Astrocyte of the cerebellum (primary cell): ENCODE data around the gene MED31.
A peak's percentile ranks its signal among the peaks of the same experiment; 100 is the strongest.
"Not testable (repeated sequence)": the region's sequence is repeated elsewhere in the genome, so short reads cannot be mapped to it uniquely, and the experiment has no call there.

Experiments
- DNase-seq: peaks from one replicate; pipeline ENCODE4 v3.0.0-alpha.2; 2011; ENCODE audit warnings: low read depth
- H3K4me3 ChIP-seq: 2 replicates; pipeline ENCODE4 v1.5.1; 2011; ENCODE audit warnings: mild to moderate bottlenecking, low read depth, low read length, moderate library complexity
- in situ Hi-C: cut with HindIII; loops from 2 replicates; pipeline ENCODE4 v1.10.0; 2017; ENCODE audit warnings: low sequenced_read_pairs
- TF ChIP-seq, protein P1 (sequence below): IDR thresholded peaks from 2 replicates; pipeline ENCODE4 v1.5.1; 2012; ENCODE audit warnings: low read length, low read depth, moderate library complexity, mild to moderate bottlenecking; ENCODE audit errors: missing control alignments

The MED31 gene

GRCh38 chr17:6657633-6658287 lies 6.4 kb upstream of the MED31 start:
- in situ Hi-C loops, result no loop called here
- TF ChIP-seq, protein P1, sequence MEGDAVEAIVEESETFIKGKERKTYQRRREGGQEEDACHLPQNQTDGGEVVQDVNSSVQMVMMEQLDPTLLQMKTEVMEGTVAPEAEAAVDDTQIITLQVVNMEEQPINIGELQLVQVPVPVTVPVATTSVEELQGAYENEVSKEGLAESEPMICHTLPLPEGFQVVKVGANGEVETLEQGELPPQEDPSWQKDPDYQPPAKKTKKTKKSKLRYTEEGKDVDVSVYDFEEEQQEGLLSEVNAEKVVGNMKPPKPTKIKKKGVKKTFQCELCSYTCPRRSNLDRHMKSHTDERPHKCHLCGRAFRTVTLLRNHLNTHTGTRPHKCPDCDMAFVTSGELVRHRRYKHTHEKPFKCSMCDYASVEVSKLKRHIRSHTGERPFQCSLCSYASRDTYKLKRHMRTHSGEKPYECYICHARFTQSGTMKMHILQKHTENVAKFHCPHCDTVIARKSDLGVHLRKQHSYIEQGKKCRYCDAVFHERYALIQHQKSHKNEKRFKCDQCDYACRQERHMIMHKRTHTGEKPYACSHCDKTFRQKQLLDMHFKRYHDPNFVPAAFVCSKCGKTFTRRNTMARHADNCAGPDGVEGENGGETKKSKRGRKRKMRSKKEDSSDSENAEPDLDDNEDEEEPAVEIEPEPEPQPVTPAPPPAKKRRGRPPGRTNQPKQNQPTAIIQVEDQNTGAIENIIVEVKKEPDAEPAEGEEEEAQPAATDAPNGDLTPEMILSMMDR, result no peak
- no peak overlapping the region for H3K4me3 ChIP-seq
- DNase-seq, result no peak

GRCh38 chr17:6656797-6657632 lies 5.6 kb upstream of the MED31 start:
- DNase-seq, in situ Hi-C loops, H3K4me3 ChIP-seq: not testable (repeated sequence)

DNA sequence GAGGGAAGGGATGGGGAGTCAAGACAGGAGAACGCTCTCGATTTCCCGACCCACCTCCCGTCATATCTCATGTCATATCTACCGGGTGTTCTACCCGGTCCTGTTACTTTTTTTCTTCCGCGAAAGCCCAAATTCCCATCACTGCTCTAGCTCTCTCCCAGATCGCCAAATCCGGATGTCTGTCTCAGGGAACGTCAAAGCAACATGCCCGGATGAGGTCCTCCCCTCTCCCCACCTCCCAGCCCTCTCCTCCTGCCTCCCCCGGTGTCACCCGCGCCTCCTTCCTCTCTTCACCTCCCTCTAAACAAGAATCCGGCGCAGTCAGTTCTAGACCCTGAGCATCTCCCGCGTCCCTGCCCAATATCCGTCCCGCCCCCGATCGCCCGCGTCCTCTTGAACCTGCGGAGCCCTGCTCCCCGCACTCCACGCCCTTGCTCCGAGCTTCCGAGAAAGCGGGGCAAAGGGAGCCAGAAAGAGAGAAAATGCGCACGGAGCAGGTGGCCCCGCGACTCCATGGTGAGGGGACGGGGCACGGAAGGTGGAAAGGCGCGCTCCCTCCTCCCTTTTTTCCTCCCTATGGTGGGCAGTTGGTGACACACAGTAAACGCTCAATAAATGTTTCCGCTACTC lies 4.4 kb upstream of the MED31 start:
- DNase-seq, in situ Hi-C loops, H3K4me3 ChIP-seq: not testable (repeated sequence)

- DNase-seq, result no peak
- in situ Hi-C loops, result no loop called here
- peak overlapping the region; percentile 20 for H3K4me3 ChIP-seq
- TF ChIP-seq, protein P1, result peak; percentile 30
Observed at GRCh38 chr17:6654841-6655731, 3.7 kb upstream of the MED31 start.

GRCh38 chr17:6651919-6652452 lies 581 bp upstream of the MED31 start:
- TF ChIP-seq, protein P1, result no peak
- in situ Hi-C loops, result no loop called here
- no peak for DNase-seq
- peak overlapping the region; percentile 86 for H3K4me3 ChIP-seq

- no peak overlapping the region for H3K4me3 ChIP-seq
- no peak for DNase-seq
- TF ChIP-seq, protein P1, result peak; percentile 32
- in situ Hi-C loops, result no loop called here
Observed at GRCh38 chr17:6648181-6648580, 3.2 kb downstream of the MED31 start.
